HG02840 (cell line): ENCODE results near the gene TMEM273.

Experiments
- ATAC-seq: cut with Tn5 transposase; IDR thresholded peaks from one replicate; pipeline ENCODE4 v1.9.1; 2021; ENCODE audit warnings: mild to moderate bottlenecking, moderate library complexity, moderate number of reproducible peaks; ENCODE audit not compliant: unreplicated experiment, low FRiP score

Gene TMEM273

GRCh38 chr10:49149881-49150280 is 38.3 kb downstream of the TMEM273 start:
- no peak for ATAC-seq

- ATAC-seq = no peak
Measured at GRCh38 chr10:49144058-49144720, 44.0 kb downstream of the TMEM273 start.

GRCh38 chr10:49143249-49143648 is 44.9 kb downstream of the TMEM273 start:
- no peak for ATAC-seq

- peak; percentile 60 for ATAC-seq
Measured at GRCh38 chr10:49141541-49142332, 46.5 kb downstream of the TMEM273 start.

GRCh38 chr10:49140304-49141177 is 47.6 kb downstream of the TMEM273 start:
- ATAC-seq = no peak

GRCh38 chr10:49139846-49140195 is 48.4 kb downstream of the TMEM273 start:
- ATAC-seq = no peak

- ATAC-seq = no peak
Measured at GRCh38 chr10:49139028-49139845, 49.0 kb downstream of the TMEM273 start.

GRCh38 chr10:49138361-49138891 is 49.8 kb downstream of the TMEM273 start:
- no peak for ATAC-seq

- ATAC-seq = no peak
Measured at GRCh38 chr10:49136525-49136924, 51.7 kb downstream of the TMEM273 start.

- ATAC-seq = no peak
Measured at GRCh38 chr10:49135575-49136313, 52.4 kb downstream of the TMEM273 start.

GRCh38 chr10:49134327-49134726 is 53.9 kb downstream of the TMEM273 start:
- ATAC-seq = no peak

GRCh38 chr10:49133706-49134248 is 54.4 kb downstream of the TMEM273 start, which contains the start of gene FAM170B:
FAM170B (minus strand) TSS chr10:49134021; CDS start chr10:49133918, 103 bp downstream.
- ATAC-seq = no peak

GRCh38 chr10:49132362-49132737 is 55.8 kb downstream of the TMEM273 start:
- no peak for ATAC-seq

- ATAC-seq = no peak
Measured at GRCh38 chr10:49131507-49132361, 56.5 kb downstream of the TMEM273 start.

- no peak for ATAC-seq
Measured at GRCh38 chr10:49129376-49129775, 58.8 kb downstream of the TMEM273 start.

GRCh38 chr10:49128854-49129253 is 59.3 kb downstream of the TMEM273 start:
- no peak for ATAC-seq

- no peak for ATAC-seq
Measured at GRCh38 chr10:49123981-49124950, 63.9 kb downstream of the TMEM273 start.
